ENCODE data around the gene ZNF784. TPM values are rescaled to one million over a fixed set of nuclear protein-coding genes. Genes with fewer than 3 reads are reported as not detected.

ZNF784 gene
- polyA plus RNA-seq, 10 donors, result 5.9 to 9.1 (median 7.5) TPM

- peak; percentile 97 to 98 (median 98) for DNase-seq
Measured at GRCh38 chr19:55605207-55605636, 19.1 kb downstream of the ZNF784 start.

- DNase-seq, result no peak
Measured at GRCh38 chr19:55603581-55604292, 20.6 kb downstream of the ZNF784 start.

- DNase-seq, result no peak
Measured at GRCh38 chr19:55603115-55603514, 21.3 kb downstream of the ZNF784 start.

- no peak for DNase-seq
Measured at GRCh38 chr19:55602104-55603001, 22.0 kb downstream of the ZNF784 start.

- DNase-seq, result no peak
Measured at GRCh38 chr19:55601084-55601483, 23.3 kb downstream of the ZNF784 start.

- no peak for DNase-seq
Measured at GRCh38 chr19:55600662-55601028, 23.7 kb downstream of the ZNF784 start.

- DNase-seq, result peak; percentile 93 to 100 (median 95)
Measured at GRCh38 chr19:55599842-55600661, 24.3 kb downstream of the ZNF784 start, which contains the start of gene ZNF524. Gene ZNF524 (plus strand): TSS chr19:55600288. CDS start chr19:55602113, 1,825 bp downstream.

- DNase-seq, result peak; percentile 100
Measured at GRCh38 chr19:55599468-55599841, 24.9 kb downstream of the ZNF784 start, which contains the start of gene FIZ1. Gene FIZ1 (minus strand): TSS chr19:55599517. CDS start chr19:55597865, 1,652 bp downstream.

- DNase-seq, result peak; percentile 91 to 95 (median 91)
Measured at GRCh38 chr19:55598719-55599467, 25.5 kb downstream of the ZNF784 start.

- DNase-seq, result no peak
Measured at GRCh38 chr19:55598034-55598433, 26.3 kb downstream of the ZNF784 start.

- DNase-seq, result no peak
Measured at GRCh38 chr19:55597501-55597921, 26.9 kb downstream of the ZNF784 start.

- DNase-seq, result no peak
Measured at GRCh38 chr19:55596304-55596703, 28.1 kb downstream of the ZNF784 start.

- no peak for DNase-seq
Measured at GRCh38 chr19:55594996-55595545, 29.3 kb downstream of the ZNF784 start.

GRCh38 chr19:55593096-55593772 lies 31.1 kb downstream of the ZNF784 start:
- DNase-seq, result no peak

GRCh38 chr19:55592391-55593090 lies 31.8 kb downstream of the ZNF784 start:
- no peak for DNase-seq

GRCh38 chr19:55591555-55591954 lies 32.8 kb downstream of the ZNF784 start:
- no peak for DNase-seq

GRCh38 chr19:55590617-55591016 lies 33.7 kb downstream of the ZNF784 start:
- DNase-seq, result no peak

GRCh38 chr19:55590109-55590508 lies 34.3 kb downstream of the ZNF784 start:
- no peak for DNase-seq

- DNase-seq, result no peak
Measured at GRCh38 chr19:55588738-55589137, 35.6 kb downstream of the ZNF784 start.
